ENCODE data around the gene KDM2B.

KDM2B gene

GRCh38 chr12:121580959-121581685 lies at the start of gene KDM2B:
Gene KDM2B (minus strand): TSS chr12:121581023. CDS start chr12:121580911, 112 bp downstream.
- no peak for DNase-seq (ENCODE audit: low read depth in 2 of 2)

GRCh38 chr12:121628536-121628935 lies 47.7 kb upstream of the KDM2B start:
- DNase-seq (ENCODE audit: low read depth in 2 of 2), result no peak

GRCh38 chr12:121628037-121628436 lies 47.2 kb upstream of the KDM2B start:
- no peak for DNase-seq (ENCODE audit: low read depth in 2 of 2)

GRCh38 chr12:121626853-121627640 lies 46.2 kb upstream of the KDM2B start:
- DNase-seq (ENCODE audit: low read depth in 2 of 2), result peak; percentile 75 to 79

- peak; percentile 92 to 95 for DNase-seq (ENCODE audit: low read depth in 2 of 2)
Measured at GRCh38 chr12:121626087-121626852, 45.4 kb upstream of the KDM2B start, which contains the start of gene ORAI1. Gene ORAI1 (plus strand): TSS chr12:121626530.

GRCh38 chr12:121620333-121620891 lies 39.6 kb upstream of the KDM2B start:
- no peak for DNase-seq (ENCODE audit: low read depth in 2 of 2)

GRCh38 chr12:121618659-121619233 lies 37.9 kb upstream of the KDM2B start:
- DNase-seq (ENCODE audit: low read depth in 2 of 2), result no peak

- no peak for DNase-seq (ENCODE audit: low read depth in 2 of 2)
Measured at GRCh38 chr12:121614872-121615467, 34.1 kb upstream of the KDM2B start.

DNA sequence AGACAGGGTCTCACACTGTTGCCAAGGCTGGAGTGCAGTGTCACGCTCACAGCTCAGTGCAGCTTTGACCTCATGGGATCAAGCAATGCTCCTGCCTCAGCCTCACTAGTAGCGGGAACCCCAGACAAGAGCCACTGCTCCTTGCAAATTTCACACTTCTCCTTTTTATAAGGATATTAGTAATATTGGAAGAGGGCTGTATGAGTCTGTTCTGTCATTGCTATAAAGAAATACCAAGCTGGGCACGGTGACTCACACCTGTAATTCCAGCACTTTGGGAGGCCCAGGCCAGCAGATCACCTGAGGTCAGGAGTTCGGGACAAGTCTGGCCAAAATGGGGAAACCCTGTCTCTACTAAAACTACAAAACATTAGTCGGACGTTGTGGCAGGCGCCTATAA lies 32.6 kb upstream of the KDM2B start:
- no peak for DNase-seq (ENCODE audit: low read depth in 2 of 2)

DNA sequence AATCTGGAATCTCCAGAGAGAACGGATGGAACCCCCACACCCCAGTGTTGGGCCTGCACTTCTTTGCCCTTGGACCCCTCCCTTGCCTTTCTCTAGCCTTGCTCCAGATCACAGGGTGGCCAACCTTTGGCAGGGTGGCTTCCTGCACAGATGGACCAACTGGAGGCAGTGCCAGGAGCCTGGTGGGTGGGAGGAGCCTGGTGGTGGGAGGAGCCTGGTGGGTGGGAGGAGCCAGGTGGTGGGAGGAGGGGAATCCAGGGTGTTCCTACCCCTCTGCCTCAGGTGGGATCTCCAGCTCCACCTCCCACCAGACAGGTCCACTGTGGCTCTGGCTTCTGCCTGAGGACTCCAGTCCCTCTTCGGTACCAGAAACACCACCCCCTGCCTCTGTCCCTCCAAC lies 30.5 kb upstream of the KDM2B start:
- DNase-seq (ENCODE audit: low read depth in 2 of 2), result no peak

DNA sequence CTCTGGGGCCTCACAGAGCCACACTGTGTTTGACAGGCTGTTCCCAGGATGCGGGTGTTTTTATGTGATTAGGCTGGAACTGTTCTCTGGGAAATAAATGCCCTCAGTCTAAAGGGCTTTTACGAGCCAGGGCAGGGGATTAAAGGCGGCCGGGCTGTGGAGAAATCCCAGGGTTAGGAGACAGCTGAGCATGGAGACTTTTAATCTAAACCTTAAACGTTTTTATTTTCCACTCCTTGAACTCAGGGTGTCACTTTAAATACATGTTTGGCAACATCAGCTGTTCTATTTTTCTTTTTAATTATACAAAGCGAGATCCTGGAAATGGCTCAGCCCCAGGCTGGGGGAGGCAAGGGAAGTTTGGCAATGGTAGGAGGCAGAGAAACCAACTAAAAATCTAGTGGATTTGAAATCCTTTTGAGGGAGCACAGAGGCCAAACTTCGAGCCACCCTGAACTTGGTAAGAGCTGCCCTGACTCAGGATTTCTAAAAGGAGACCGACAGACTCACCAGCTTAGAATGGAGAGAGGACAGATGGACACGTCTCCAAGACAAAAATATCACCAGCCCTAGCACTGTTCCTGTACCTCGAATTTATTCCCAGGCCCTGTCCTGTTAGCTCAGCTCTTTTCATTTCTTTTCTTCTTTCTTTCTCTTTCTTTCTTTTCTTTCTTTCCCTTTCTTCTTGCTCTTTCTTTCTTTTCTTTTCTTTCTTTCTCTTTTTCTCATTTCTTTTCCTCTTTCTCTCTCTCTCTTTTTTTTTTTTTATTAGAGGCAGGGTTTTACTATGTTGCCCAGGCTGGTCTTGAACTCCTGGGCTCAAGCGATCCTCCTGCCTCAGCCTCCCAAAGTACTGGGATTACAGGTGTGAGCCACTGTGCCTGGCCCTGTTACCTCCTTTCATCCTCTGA lies 29.7 kb upstream of the KDM2B start:
- no peak for DNase-seq (ENCODE audit: low read depth in 2 of 2)

- no peak for DNase-seq (ENCODE audit: low read depth in 2 of 2)
Measured at GRCh38 chr12:121608301-121608700, 27.5 kb upstream of the KDM2B start.

DNA sequence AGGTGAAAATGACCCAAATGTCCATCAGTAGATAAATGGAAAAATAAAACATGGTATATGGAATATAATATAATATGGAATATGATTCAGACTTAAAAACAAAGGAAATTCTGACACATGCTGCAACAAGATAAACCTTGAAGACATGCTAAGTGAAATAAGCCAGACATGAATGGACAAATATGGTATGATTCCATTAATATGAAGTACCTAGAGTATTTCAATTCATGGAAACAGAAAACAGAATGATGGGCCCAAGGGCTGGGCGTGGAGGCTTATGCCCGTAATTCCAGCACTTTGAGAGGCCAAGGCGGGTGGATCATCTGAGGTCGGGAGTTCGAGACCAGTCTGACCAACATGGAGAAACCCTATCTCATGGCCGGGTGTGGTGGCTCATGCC lies 22.8 kb upstream of the KDM2B start:
- no peak for DNase-seq (ENCODE audit: low read depth in 2 of 2)

GRCh38 chr12:121602766-121603165 lies 21.9 kb upstream of the KDM2B start:
- DNase-seq (ENCODE audit: low read depth in 2 of 2), result no peak

GRCh38 chr12:121600702-121601336 lies 20.0 kb upstream of the KDM2B start:
- DNase-seq (ENCODE audit: low read depth in 2 of 2), result no peak

- no peak for DNase-seq (ENCODE audit: low read depth in 2 of 2)
Measured at GRCh38 chr12:121596526-121596925, 15.7 kb upstream of the KDM2B start.

GRCh38 chr12:121595520-121595919 lies 14.7 kb upstream of the KDM2B start:
- no peak for DNase-seq (ENCODE audit: low read depth in 2 of 2)

GRCh38 chr12:121592320-121592719 lies 11.5 kb upstream of the KDM2B start:
- DNase-seq (ENCODE audit: low read depth in 2 of 2), result no peak

DNA sequence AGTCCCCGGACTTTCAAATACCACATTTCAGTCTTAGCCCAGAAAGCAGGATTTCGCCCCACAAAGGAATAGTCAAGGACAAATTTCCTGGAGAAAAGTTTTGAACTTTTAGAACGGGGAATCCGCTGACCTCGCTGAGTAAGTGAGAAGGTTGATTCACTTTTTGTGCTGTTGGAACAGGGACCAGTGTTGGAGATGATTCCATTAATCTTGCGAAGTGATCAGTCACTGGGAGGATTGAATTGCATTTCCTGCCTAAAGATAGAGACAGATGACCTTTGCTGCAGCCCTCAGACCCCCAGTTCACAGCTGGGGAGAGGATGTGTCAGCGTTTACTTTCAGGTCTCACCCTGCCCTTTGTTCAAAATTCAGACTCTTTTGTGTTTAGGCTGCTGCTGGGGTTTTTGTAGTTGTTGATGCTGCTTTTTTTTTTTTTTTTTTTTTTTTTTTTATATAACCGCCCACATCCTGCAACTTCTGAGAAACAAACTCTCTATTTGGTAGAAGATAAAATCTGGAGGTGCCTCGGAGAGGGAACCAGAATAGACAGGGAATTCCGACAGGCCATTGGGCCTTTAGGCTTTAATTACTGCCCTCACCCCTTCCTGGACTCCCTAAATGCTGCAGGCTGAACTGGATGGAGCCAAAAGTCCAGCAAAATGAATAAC lies 9.8 kb upstream of the KDM2B start:
- DNase-seq (ENCODE audit: low read depth in 2 of 2), result peak in 1 of 2 donors; percentile 40
